Measurements from ENCODE around the gene TGFBR1.

DNA sequence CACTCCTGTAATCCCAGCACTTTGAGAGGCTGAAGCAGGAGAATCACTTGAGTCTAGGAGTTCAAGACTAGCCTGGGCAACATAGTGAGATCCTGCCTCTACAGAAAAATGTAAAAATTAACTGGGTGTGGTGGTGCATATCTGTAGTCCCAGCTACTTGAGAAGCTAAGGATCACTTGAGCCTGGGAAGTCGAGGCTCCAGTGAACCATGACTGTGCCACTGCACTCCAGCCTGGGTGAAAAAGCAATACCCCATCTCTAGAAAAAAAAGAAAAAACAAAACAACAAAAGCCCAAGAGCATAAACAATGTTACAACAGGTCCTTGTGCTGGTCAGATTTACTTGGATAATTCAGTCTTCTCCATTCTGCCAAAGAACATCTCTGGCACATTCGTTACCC is 44.3 kb upstream of the TGFBR1 start:
- TF ChIP-seq, protein P1, sequence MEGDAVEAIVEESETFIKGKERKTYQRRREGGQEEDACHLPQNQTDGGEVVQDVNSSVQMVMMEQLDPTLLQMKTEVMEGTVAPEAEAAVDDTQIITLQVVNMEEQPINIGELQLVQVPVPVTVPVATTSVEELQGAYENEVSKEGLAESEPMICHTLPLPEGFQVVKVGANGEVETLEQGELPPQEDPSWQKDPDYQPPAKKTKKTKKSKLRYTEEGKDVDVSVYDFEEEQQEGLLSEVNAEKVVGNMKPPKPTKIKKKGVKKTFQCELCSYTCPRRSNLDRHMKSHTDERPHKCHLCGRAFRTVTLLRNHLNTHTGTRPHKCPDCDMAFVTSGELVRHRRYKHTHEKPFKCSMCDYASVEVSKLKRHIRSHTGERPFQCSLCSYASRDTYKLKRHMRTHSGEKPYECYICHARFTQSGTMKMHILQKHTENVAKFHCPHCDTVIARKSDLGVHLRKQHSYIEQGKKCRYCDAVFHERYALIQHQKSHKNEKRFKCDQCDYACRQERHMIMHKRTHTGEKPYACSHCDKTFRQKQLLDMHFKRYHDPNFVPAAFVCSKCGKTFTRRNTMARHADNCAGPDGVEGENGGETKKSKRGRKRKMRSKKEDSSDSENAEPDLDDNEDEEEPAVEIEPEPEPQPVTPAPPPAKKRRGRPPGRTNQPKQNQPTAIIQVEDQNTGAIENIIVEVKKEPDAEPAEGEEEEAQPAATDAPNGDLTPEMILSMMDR (IDR thresholded peaks at IDR 0.05; ENCODE audit: insufficient read depth, low read length, poor library complexity, severe bottlenecking): no peak
- no peak for TF ChIP-seq EZH2phosphoT487 (conservative IDR thresholded peaks at IDR 0.05; ENCODE audit: low read length)

Measured in SU-DHL-6 (cell line).